Left cardiac atrium (tissue), 2 donors: ENCODE data around the gene MYO18B. TPM values are rescaled to one million over a fixed set of nuclear protein-coding genes. Genes with fewer than 3 reads are reported as not detected.

Source experiments
- total RNA-seq, 2 donors: library from RNA; stranded (reverse); fragmentation: NEBNext Ultra II Directional; extraction: Animal tissue kit (Norgen Biotek cat#: 25700); gene quantifications; one replicate each; pipeline ENCODE4 v1.2.1, GENCODE V29; 2021
- donor health status: DM: no; HTN: yes; CAD: no; lungs with severe emphysema.
- donor health status: DM: yes; HTN: yes; CAD: no.

MYO18B gene
- total RNA-seq, 2 donors from 2014 or later: 71.6 to 142 TPM

Other genes with a start within 250 kb of the MYO18B start
- 10 to 100 TPM; 12.2 to 20.5 TPM for gene GRK3, start 177.5 kb upstream of the MYO18B start, total RNA-seq